Stimulated activated CD8-positive, alpha-beta memory T cell treated with anti-CD3 and anti-CD28 coated beads, Interleukin-12 subunit alpha, Interleukin-12 subunit beta, amount 100 ng/mL, for 24 hours (primary cell): ENCODE results near the gene OR11A1.

ENCODE experiments used
- DNase-seq: peaks from one replicate; pipeline ENCODE4 v3.0.0-alpha.2; 2020; ENCODE audit errors: extremely low read depth

The OR11A1 gene, protein sequence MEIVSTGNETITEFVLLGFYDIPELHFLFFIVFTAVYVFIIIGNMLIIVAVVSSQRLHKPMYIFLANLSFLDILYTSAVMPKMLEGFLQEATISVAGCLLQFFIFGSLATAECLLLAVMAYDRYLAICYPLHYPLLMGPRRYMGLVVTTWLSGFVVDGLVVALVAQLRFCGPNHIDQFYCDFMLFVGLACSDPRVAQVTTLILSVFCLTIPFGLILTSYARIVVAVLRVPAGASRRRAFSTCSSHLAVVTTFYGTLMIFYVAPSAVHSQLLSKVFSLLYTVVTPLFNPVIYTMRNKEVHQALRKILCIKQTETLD

DNA sequence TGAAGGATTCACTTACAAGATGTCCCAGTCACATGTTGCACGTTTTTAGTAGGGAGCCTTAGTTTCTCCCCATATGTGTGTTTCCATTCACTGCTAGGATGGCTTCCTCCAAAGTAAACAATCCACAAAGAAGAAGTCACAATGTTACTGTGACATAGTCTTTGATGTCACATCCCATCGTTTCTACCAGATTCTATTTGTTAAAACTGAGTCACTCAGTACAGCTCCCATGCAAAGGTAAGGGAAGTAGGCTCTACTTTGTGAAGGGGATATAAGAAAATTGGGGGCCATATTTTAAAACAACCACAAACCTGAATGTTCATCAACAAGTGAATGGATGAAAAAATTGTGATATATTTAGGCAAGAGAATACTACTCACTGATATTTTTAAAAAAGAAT, at the start of gene OR11A1, which contains the start of gene OR2H1:
Gene OR11A1 (minus strand): TSS at position 101 of the 400 bp plus-strand sequence. CDS start 29,430 bp downstream, outside the sequence.
Gene OR2H1 (plus strand): TSS at position 185 of the 400 bp plus-strand sequence. CDS start 4,615 bp downstream, outside the sequence.
- DNase-seq, result no peak

DNA sequence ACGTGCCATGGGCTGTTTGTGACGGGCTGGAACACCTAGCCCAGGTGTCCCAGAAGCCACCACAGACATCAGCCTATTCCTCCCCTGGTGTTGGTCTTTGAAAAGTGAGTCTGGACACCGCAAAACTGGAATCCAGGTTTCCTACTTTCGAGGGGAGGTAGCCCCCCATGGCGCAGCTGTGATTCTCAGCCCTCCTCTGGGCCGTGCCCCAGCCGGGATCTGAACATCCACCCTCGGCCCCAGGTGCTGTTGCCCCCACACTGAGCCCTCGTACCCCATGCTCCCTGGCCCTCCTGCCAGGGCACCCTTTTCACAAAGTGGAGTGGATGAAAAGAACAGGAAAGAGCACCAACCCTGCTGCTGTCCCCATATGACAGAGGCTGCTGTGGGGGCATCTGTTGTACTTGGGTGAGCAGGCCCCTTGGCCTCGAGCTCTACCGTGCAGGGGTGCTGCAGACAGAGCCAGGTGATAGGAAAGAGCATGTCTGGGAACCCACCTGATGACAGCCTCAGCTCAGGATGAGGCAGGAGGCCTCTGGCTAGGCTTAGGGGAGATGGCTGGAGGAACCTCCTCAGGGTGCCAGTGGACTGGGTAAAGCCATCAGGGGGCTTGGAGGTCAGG, 49.7 kb upstream of the OR11A1 start:
- no peak for DNase-seq

DNA sequence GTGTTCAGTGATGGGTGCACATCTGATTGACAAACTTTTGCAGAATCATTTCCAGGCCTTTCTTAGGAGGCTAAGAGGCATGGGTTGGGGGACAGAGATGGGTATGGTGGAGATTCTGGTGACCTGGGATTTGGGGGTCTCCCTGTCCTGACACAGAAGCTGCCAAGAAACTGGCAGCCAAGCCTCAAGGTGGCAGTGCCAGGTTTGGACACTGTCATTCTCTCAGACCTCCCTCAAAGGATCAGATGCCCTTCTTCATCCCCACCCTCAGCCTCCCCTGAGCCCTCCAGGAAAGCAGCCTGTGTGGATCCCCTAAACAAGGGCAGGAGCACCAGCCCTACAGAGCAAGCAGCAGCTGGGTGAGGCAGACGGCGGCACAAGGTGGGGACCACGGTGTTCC, 48.9 kb upstream of the OR11A1 start:
- no peak for DNase-seq

DNA sequence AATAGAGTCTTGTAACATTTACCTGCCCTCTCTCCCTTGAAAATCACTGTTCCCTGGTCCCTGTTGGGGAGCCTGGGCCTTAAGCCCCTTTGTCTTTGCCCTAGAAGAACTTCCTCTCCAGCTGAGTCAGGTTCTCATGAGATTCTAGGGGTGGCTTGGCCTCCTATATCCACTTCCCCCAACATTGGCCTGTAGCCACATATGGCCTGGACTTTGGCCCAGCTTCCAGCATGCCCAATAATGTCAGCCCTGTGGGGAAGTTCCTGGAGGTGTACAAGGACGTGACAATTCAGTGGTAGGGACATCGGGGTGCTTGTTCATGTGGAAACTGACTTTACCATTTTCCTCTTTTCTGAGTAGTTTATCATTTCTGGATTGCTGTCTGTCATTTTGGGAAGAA, 48.1 kb upstream of the OR11A1 start:
- DNase-seq, result no peak

DNA sequence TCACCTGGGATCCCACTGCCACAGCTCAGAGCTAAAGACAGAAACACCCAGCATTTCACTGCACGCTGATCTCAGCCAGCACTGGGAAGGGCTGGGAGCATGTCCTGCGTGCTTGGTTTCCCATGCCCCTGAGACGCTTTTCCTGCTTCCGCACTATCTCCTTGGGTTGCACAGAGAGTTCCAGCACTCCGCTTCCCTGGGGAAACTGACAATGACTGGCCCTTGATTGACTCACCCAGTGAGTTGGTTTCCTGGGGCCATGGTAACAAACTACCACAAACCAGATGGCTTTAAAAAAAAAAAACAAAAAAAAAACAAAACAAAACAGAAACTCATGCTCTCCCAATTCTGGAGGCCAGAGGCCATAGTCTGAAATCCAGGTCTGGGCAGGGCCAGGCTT, 45.7 kb upstream of the OR11A1 start:
- DNase-seq, result no peak

DNA sequence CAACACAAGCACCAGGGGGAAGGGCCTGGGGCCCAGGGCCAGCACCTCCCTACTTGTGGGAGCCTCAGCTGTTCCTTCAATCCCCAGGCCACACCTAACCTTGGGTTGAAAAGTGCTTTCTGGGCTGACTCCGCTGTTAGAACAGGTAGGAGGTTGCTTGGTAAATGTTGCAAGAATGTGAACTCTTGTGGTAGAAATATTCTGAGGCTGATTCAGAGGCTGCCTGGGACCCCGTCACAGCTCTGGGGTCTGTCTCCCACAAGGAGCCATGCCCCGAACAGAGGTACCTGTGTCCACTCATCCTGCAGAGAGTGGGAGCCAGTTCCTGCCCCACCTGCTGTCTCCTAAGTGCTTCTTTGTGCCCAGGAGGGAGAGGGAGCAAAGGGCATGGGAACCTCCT, 45.3 kb upstream of the OR11A1 start:
- no peak for DNase-seq

DNA sequence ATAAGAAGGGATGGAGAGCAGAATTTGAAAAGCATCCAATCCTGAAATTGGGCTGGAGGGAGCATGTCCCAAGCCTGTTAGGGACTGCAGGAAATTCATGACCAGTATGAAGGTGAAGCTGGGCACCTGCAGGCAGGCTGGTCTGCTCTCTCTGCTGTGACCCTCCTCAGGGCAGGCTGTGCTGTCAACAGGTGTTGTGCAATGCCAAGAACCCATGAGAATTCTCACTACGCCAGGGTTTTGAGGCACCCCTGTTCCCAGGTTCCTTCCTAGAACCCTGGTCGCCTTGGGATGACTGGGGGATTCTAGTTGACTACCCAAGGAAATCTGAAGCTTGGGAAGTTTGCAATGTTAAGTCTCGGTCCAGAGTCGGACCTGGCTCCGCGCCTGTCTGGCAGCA, 44.2 kb upstream of the OR11A1 start:
- no peak for DNase-seq

DNA sequence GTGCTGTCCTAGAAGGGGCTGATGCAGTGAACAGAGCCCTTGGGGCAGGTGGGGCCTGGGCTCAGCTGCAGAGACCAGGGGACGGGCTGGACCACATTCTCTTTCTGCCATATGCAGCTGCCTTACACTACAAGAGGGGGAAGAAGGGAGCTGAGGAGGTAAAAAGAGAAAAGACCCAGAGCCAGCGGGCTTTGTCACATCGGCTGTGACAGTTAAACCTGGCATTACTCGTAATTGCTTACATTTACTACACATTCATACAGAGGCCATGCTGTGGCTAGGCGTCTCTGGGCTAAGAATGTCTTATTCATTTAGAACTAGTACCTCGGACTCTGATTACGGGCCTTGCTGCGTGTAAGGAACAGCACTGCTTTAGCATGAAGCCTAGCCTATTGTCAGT, 43.7 kb upstream of the OR11A1 start:
- no peak for DNase-seq

DNA sequence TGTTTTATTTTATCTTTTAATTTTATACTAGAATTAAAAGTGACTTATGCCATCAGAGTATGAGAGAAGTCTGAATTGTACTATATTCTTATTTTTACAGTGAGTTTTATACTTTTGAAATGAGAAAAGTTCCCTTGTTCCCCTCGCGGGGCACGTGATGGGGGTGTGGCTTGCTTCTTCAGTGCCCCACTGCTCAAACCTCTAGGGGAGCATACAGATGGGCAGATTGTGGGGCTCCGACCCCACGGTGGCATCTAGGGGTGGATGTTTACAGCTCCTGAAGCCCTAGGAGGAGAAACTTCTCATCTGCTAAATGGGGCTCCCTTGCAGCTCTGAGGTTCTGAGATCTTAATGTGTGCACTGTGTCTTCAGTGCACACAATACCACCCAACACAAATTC, 42.8 kb upstream of the OR11A1 start:
- no peak for DNase-seq

DNA sequence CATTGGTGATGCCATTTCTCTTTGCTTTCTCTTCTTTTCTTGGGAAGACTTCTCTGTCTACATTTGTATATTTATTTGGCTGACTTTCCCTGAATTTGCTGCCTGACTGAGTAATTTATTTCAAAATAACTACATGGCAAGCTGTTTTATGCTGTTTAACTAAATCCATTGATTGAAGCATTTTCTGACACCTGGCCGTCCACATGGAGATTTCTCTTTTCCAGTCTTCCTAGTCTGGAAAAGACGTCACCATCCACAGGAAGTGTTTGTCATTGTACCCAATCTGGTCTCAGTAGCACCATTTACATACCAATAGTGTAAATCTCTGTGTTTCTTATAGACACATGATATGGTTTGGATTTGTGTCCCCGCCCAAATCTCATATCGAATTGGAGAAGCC, 40.1 kb upstream of the OR11A1 start:
- no peak for DNase-seq

DNA sequence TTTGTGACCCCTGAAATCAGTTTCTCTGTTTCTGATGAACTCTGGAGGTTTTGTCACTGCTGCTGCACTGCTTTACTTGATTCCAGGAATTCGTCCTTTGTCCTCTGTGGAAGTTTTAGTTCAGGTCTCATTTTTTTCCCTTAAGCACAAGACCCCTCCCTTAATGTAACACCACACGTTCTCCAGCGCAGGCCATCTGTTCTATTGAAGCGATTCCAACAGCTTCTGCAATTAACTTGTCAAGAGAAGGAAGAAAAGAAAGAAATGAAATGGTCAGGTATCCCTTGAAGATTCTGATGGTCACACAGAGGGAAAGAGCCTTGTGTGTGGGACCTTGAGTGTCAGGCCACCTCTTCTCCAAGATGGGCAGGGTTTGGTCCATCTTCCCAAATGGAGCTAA, 38.7 kb upstream of the OR11A1 start:
- no peak for DNase-seq

DNA sequence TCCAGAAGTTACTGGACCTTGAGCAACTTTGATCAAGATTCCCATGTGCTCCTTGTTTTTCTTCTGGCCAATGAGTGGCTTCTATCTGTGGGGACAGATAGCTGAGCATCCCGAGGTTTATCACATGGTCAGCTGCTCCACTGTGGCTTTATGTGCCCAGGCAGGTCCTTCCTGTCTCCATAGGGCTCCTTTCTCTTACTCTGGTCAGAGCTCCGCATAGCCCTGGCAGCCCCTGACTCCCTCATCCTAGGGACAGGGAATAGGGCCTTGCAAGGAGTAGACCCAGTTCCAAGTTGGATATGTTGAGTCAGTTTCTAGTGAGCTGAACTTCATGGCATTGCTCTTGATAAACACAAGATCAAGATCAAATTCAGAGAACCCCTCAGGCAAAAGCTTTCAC, 37.3 kb upstream of the OR11A1 start:
- DNase-seq, result no peak

DNA sequence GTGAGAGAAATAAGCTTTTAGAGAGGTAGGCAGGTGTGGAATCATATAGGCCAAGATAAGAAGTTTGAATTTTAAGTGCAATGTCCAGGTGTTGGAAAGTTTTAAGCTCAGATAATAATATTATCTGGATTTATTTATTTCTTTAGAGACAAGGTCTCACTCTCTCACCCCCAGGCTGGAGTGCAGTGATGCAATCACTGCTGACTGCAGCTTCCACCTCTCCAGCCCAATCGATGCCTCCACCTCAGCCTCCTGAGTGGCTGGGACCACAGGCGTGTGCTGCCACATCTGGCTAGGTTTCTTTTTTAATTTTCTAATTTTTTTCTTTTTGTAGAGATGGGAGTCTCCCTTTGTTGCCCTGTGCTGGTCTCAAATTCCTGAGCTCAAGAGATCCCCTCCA, 36.4 kb upstream of the OR11A1 start:
- no peak for DNase-seq

DNA sequence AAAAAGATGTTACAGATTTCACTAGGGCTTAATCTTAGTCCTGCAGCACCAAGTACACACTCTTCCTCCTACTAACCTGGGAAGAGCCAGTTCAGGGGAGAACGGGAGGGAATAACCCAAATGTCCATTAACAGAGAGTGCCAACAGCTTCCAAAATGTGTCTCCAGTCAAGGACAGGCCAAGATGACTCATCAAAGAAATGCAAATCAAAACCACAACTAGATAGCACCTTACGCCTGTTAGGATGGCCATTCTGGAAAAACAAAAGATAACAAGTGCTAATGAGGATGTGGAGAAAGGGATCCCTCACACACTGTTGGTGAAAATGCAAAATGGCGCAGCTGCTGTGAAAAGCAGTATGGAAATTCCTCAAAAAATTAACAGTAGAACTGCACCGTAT, 34.7 kb upstream of the OR11A1 start:
- no peak for DNase-seq

DNA sequence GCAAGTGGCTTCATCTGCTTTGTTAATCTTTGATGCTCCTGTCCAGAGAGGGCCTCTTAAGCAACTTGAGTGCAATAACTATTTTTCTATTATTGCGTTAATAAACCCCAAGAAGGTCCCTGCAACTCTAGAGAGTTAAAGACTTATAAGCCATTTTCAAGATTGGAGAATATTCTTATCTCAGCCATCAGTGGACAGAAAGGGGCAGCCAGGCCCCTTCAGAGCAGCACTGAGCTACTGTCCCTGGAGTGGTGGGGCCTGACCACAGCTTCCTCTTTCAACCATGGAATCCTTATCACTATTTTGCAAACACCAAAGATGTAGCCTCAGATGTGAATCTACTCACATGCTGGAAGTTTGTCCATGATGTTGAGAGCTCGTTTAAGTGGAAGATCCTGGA, 33.7 kb upstream of the OR11A1 start:
- no peak for DNase-seq

DNA sequence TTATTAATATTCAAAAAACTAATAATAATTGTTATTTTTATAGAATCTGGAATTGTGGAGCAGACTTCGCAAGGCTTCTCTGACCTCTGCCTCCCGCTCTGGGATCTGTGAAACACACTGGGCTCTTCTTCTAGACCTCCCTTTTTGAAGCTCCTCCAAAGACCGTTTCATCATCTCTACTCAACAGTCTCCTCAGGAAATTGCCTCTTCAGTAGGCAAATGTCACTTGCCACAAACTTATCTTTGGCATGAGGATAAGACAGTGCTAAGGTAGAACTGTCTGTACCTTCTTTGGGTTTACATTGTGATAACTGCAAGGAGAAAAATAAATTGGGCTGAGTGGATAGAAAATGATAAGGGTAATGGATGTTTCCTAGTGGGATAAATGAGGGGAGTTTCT, 33.2 kb upstream of the OR11A1 start:
- no peak for DNase-seq

DNA sequence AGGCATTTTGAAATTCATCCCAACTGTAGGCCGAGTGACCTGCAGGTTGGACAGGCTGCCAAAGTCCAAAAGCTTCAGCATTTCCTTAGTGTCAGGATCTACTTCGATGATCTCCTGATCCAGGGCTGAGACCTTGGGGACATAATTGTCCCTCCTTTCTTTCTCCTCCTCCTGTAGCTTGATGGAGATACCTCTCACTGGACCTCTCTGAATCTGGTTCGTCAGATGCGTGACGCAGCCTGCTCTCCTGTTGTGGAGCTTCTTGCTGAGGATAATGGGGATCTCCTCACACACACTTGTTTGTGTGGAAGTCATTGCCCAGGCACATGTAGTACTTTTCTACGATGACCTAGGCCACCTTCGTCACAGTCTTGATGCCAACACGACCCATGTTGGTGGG, 32.4 kb upstream of the OR11A1 start:
- DNase-seq, result no peak

DNA sequence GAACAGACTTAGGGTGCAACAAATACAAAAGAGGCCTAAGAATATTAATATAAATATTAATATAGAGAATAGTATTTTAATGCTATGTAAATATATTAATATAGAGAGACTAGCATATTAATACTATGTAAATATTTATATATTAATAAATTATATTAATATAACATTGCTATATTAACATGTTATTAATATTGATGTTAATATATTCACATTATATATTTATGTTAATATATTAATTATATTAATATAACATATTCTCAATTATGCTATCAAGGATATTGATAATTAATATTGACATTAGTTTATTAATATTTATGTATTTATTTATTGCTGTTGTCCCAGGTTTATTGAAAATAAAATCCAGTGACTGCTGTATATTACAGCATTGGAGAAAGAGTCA, 32.0 kb upstream of the OR11A1 start:
- DNase-seq, result no peak

DNA sequence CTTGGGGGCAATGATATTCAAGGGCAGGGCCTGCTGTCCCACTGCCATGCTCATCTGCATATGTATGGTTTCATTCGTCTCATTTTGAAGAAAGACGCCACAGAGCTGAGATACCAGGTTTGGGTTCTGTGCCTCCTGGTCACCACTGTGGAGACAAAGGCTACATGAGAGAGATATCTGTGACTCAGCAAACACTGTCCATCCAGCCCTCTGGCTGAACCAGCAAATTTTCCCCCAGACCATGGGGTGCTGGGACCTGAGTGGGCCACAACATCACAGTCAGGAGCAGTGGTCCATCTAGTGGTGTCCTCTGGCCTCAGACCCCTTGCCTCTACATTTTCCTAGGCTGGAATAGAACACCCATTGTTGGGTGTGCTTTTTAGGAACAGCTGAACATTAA, 30.8 kb upstream of the OR11A1 start, which contains the start of gene MAS1L:
Gene MAS1L (minus strand): TSS at position 297 of the 400 bp plus-strand sequence. CDS start 54 bp downstream, at position 243.
- no peak for DNase-seq

DNA sequence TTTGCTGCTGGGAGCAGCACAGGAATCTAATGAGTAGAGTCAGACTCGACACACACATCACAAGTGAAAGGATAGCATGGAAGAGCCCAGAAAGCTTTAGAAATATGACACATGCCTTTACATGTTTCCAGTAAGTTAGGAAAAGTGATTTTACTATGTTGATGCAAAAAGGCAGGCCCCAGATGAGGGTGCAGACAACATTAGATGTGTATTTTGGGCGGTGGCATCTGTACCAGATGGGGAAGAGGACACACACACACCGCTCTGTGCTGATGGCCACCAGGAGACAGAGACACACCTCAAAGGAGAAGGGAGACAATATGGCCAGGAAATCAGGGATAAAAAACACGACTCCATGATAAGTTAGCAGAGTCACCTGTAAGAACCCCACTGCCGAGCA, 30.3 kb upstream of the OR11A1 start:
- no peak for DNase-seq

DNA sequence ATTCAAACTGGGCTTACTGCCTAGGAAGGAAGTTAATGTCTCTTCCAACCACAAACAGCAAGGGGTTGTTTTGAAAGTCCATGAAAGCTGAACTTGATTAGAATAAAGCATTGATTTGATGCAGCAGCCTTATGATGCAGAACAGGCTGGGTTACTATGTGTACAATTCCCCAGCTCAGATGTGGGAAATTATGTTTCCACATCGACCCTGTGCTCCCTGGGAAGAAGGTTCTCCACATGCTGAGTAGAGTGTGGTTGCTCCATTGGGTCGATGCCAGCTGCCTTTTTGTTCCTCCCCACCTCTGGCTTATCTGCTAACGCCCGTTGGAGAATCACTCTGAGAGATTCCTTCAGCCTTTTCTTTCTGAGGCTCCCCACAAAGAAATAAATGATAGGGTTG, 29.7 kb upstream of the OR11A1 start:
- DNase-seq, result no peak

DNA sequence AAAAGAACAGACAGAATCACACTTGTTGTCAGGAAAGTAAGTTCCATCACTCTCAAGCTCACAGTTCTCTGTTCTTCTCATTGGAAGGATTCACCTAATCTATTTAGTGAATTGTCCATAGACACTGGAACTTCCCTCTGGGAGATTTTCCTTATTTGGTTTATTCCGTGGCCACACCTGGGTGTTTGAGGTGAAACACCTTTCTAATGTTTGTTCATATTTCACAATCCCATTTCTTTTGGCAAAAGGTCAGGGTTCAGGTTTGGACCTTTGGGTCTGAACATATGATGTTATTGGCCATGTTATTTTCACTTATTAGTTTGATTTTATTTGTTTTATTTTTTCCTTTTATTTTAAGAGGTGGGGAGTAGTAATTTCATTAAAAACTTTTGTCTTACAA, 26.9 kb upstream of the OR11A1 start:
- no peak for DNase-seq

DNA sequence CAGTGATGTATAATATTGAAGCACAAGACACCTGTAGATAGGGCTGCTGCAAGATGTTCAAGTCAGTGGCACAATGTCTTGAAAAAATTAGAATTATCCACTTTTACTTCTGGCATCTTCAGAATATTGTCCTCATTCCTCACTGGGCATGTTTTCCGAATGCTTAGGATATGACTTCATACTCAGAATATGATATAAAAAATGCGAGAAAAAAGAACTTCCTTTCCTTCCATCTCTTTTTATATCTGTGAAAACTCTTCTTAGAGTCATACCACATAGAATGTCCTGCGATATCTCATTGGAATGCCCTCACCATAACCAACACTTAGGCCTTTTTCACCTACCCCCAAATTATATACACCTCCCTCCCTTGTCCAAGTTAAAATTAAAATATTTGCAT, 26.3 kb upstream of the OR11A1 start:
- no peak for DNase-seq

DNA sequence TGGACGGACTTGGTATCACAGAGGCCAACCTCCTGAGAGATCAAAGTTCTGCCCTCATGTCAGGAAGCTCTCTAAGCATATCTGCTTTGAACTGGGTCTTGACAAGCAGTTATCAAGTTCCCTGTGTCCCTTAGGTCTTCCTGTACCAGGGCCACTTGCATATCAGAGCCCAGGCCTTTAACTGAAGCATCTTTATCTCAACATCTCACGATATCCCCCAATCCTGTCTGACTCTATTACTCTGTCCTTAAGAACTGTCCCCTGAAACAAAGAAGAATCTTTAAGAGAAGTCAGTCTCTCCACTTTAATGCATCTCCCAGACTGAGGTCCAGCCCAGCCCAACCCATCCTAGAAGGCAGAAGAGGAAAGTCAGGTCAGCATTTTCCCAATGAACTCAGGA, 22.7 kb upstream of the OR11A1 start:
- DNase-seq, result no peak
